ENCODE measurements around the gene HCRTR1.
"Not testable (repeated sequence)": the region's sequence is repeated elsewhere in the genome, so short reads cannot be mapped to it uniquely, and the experiment has no call there.

Gene HCRTR1

GRCh38 chr1:31583082-31583994, 34.2 kb upstream of the HCRTR1 start:
- peak in 1 of 2 donors; percentile 61 for DNase-seq (ENCODE audit: low read depth in 2 of 2)
- no peak for TF ChIP-seq CTCF (IDR thresholded peaks at IDR 0.05; ENCODE audit: low read depth, low read length)
- no peak overlapping the region for H3K4me3 ChIP-seq (replicated peaks in 1 of 2; ENCODE audit: low read depth in 2 of 2, low read length in 2 of 2)

DNA sequence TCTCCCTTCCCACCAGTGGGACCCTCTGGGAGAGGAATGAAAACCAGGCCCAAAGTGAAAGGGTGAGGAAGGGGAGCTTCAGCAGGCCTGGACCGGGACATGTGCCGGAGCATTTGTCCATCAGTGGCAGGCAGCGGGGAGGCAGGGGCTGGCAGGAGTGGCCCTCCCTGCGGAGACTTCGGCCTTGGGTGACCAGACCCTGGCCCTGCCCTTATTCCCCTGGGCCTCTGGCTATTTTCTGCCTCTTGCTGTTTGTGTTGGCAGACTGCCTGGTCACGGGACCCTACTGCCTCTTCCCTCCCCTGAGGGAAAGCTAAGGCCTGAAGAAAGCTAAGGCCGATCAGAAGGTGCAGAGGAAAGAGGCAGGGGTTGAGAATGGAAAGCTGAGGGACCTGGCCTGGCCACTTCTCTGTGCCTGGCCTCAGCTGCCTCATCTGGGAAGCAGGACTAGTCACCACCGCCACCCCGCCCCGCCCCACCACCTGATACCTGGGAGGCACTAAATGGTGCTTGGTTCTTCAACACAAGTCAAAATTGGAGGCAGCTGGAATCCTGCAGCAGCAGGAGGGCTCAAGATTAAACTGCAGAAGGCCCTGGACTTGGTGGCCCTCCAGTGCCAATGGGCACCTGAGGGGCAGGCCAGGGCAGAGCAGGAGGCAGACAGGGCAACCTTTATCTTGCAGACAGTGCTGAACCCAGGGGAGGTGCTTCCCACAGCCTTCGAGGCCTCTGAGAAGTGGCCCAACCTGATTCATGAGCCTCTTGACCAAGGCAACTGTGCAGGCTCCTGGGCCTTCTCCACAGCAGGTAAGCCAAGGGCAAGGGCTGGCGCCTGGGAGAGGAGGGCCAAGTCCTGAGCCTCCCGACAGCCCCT, 33.3 kb upstream of the HCRTR1 start:
- no peak for TF ChIP-seq CTCF (IDR thresholded peaks at IDR 0.05; ENCODE audit: low read depth, low read length)
- DNase-seq (ENCODE audit: low read depth in 2 of 2): peak; percentile 71 to 86
- no peak overlapping the region for H3K4me3 ChIP-seq (replicated peaks in 1 of 2; ENCODE audit: low read depth in 2 of 2, low read length in 2 of 2)

- no peak overlapping the region for H3K4me3 ChIP-seq (replicated peaks in 1 of 2; ENCODE audit: low read depth in 2 of 2, low read length in 2 of 2)
- TF ChIP-seq CTCF (IDR thresholded peaks at IDR 0.05; ENCODE audit: low read depth, low read length): no peak
- no peak for DNase-seq (ENCODE audit: low read depth in 2 of 2)
These were observed 32.4 kb upstream of the HCRTR1 start for GRCh38 chr1:31584869-31585735.

DNA sequence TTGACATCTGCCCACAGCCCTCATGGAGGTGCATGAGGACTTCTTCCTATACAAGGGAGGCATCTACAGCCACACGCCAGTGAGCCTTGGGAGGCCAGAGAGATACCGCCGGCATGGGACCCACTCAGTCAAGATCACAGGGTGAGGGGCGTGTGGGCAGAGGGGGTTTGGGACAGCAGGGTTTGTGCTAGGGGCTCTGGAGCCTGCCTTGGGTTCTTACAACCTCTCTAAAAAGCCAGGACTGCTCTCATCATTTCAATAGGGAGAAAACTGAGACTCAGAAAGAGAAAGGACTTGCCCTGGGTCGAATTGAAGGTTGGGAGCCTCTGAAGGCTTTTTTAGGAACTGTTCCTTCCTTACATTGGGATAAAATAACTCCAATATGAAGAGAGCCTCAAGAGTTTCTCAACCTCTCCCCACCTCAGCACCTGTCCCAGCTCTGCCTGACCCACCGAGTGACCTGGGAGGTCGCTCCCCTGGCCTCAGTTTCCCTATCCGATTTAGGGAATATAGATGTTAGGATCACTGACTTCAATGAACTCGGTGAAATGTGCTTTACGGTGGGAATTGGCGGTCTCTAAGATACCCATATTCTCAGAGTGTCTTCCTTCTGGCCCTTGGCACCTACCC, 31.6 kb upstream of the HCRTR1 start:
- no peak for TF ChIP-seq CTCF (IDR thresholded peaks at IDR 0.05; ENCODE audit: low read depth, low read length)
- no peak for DNase-seq (ENCODE audit: low read depth in 2 of 2)

DNA sequence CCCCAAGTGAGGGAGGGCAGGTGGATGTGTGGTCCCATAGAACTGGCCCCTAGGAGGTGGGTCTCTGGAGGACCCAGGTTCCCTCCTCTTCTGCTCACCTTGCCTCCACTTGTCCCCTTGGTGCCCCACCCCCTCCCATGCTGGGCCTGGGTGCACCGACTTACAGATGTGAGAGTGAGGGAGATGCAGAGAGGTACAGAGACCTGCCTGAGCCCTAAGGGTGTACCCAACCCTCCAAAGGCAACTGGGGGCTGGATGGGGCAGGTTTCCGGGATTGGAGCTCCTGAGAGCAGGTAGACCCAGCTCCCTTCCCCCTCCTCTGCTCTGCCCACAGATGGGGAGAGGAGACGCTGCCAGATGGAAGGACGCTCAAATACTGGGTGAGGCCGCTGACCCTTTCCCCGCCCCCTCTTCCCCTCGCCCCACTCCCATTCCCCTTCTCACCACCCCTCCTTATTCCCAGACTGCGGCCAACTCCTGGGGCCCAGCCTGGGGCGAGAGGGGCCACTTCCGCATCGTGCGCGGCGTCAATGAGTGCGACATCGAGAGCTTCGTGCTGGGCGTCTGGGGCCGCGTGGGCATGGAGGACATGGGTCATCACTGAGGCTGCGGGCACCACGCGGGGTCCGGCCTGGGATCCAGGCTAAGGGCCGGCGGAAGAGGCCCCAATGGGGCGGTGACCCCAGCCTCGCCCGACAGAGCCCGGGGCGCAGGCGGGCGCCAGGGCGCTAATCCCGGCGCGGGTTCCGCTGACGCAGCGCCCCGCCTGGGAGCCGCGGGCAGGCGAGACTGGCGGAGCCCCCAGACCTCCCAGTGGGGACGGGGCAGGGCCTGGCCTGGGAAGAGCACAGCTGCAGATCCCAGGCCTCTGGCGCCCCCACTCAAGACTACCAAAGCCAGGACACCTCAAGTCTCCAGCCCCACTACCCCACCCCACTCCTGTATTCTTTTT, 30.8 kb upstream of the HCRTR1 start:
- no peak for DNase-seq (ENCODE audit: low read depth in 2 of 2)
- TF ChIP-seq CTCF (IDR thresholded peaks at IDR 0.05; ENCODE audit: low read depth, low read length): no peak
- H3K4me3 ChIP-seq (replicated peaks in 1 of 2; ENCODE audit: low read depth in 2 of 2, low read length in 2 of 2): no peak overlapping the region

More for the DNA sequence above, 31.6 kb upstream of the HCRTR1 start:
- H3K4me3 ChIP-seq (replicated peaks in 1 of 2; ENCODE audit: low read depth in 2 of 2, low read length in 2 of 2): no peak overlapping the region

DNA sequence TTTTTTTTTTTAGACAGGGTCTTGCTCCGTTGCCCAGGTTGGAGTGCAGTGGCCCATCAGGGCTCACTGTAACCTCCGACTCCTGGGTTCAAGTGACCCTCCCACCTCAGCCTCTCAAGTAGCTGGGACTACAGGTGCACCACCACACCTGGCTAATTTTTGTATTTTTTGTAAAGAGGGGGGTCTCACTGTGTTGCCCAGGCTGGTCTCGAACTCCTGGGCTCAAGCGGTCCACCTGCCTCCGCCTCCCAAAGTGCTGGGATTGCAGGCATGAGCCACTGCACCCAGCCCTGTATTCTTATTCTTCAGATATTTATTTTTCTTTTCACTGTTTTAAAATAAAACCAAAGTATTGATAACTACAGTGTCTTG, 30.2 kb upstream of the HCRTR1 start:
- not testable (repeated sequence) for H3K4me3 ChIP-seq (replicated peaks in 1 of 2; ENCODE audit: low read depth in 2 of 2, low read length in 2 of 2); DNase-seq (ENCODE audit: low read depth in 2 of 2)
